NK-92 treated with Interleukin-12 subunit alpha and Interleukin-12 subunit beta, amount 100 ng/mL, for 24 hours (cell line): ENCODE results near the gene MEIOB.
"Not testable (repeated sequence)": the region's sequence is repeated elsewhere in the genome, so short reads cannot be mapped to it uniquely, and the experiment has no call there.

ENCODE experiments used
- DNase-seq: peaks from one replicate; lab custom pipeline; 2025; lab: John Stamatoyannopoulos, UW

MEIOB gene

GRCh38 chr16:1810536-1810935 is 61.4 kb downstream of the MEIOB start:
- DNase-seq: no peak

GRCh38 chr16:1810106-1810505 is 61.9 kb downstream of the MEIOB start:
- DNase-seq: no peak

DNA sequence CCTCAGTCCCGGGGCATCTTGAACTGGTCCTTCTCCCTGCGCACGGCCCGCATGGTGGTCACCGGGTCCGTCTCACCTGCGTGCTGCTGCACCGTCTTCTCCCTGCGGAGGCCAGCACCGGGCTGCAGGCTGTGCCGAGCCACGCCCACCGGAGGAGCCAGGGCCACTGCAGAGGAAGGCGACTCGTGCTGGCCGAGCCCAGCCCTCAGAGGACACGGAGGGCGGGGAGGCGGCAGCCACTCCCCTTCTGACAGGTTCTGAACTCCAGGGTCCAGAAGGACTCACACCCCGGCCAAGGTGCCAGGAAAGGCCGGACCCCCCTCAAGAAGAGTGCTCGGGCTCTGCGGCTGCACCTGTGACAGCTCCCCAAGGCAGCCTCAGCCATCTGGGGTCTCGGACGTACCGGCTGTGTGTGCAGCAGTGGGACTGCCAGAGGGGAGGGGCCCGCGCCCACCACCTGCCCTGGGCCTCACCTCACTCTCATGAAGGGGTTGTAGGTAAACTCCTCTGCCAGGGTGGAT is 62.6 kb downstream of the MEIOB start:
- DNase-seq: no peak

GRCh38 chr16:1808691-1809090 is 63.3 kb downstream of the MEIOB start:
- DNase-seq: no peak

DNA sequence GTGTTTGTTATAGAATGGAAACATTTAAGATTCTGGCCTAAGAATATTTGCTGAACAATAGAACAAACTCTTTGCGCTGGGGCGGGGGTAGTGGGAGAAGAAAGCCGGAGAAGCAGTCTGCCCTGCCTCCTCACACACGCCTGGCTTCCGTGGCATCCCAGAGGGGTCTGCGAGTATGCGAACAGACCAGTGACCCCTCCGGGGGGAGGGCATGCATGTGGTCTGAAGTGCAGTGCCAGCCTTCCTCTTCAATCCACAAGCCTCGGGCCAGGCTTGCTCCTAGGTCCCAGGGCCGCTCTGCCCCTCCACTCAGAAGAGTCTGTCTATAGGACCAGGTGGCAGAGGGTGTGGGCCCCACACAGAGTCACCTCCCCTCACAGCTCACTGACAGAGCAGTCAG is 64.3 kb downstream of the MEIOB start:
- no peak for DNase-seq

DNA sequence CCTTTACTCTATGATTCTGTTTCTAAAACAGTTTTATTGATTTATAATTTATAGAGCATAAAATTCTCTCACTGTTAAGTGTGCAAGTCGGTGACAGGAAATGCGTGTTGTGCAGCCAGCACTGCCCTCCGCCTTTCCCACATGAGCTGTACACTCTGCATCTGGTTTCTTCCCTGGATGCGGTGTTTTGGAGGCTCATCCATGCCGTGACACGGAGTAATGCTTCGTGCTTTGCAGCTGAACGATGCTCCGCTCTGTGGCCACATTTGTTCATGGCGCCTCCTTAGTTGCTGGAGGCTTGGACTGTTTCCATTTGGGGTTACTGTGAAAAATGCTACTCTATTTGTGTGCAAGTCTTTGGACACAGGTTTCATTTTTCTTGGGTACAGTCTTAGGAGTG is 71.3 kb downstream of the MEIOB start:
- no peak for DNase-seq

DNA sequence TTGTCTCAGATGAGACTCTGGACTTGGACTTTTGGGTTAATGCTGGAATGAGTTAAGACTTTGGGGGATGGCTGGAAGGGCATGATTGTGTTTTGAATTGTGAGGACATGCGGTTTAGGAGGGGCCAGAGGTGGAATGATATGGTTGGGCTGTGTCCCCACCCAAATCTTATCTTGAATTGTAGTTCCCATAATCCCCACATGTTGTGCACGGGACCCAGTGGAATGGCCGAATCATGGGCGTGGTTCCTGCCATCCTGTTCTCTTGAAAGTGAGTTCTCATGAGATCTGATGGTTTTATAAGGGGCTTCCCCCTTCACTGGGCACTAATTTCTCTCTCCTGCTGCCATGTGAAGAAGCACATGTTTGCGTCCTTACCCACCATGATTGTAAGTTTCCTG is 72.7 kb downstream of the MEIOB start:
- not testable (repeated sequence) for DNase-seq

DNA sequence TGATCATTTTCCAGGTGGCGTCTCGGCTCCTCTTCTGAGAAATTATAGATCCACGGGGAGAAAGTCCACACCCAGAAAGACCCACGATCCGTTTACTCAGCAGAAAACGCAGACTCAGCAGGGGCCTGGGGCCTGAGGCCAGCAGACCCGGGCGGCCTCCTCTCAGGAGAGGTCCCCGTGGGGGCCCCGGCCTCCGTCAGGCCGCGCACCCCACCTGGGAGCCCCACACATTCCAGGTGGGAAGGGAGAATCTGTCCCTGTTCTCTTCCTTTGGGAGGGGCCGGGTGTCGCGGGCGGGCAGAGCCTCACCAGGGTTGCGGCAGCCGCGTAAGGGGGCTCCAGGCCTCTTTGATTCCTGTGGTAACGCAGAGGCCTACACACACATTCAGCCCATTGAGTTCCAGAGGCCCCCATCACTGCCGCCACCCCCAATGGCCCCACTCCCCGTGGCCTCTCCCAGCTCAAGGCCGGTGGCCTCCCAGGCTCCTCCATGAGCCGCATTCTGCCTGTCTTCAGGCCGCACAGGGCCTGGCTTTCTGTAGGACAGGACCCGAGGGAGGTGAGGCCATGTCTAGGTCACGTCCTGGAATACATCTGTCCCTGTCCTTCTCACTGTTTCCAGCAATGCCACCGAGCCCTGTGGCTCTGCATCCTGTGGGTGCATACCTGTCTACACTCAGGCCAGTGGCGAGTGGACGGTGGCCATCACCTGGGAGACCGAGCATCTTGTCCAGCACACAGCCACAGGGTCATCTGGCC is 76.9 kb downstream of the MEIOB start:
- no peak for DNase-seq

GRCh38 chr16:1794221-1794871 is 77.6 kb downstream of the MEIOB start:
- no peak for DNase-seq

- no peak for DNase-seq
These were observed 78.3 kb downstream of the MEIOB start, which contains the start of gene IGFALS for GRCh38 chr16:1793578-1794220. Gene IGFALS (minus strand): TSS chr16:1793705. CDS start chr16:1793652, 53 bp downstream.

- DNase-seq: no peak
These were observed 79.0 kb downstream of the MEIOB start for GRCh38 chr16:1792836-1793577.

GRCh38 chr16:1791943-1792812 is 79.8 kb downstream of the MEIOB start:
- DNase-seq: no peak

DNA sequence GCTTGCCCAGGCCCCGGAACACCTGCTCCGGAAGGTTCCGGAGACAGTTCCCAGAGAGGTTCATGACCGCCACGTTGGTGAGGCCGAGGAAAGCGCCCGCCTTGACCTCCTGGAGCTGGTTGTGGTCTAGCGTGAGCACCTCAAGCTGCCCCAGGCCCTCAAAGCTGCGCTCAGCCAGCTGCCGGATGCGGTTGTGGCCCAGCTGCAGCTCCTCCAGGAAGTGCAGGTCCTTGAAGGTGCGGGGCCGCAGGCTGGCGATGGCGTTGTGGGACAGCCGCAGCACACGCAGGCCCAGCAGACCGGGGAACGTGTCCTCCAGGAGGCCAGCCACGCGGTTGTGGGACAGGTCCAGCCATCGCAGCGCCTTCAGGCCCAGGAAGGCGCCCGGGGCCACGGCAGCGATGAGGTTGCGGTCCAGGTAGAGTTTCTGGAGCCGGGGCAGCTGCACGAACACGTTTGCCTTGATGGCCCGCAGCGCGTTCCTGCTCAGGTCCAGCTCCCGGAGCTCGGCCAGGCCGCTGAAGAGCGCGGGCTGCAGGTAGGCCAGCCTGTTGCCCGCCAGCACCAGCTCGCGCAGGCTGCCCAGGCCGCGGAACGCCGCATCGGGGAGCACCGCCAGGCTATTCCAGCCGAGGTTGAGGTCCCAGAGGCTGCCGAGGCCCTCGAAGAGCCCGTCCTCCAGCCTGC is 80.6 kb downstream of the MEIOB start:
- DNase-seq: no peak

DNA sequence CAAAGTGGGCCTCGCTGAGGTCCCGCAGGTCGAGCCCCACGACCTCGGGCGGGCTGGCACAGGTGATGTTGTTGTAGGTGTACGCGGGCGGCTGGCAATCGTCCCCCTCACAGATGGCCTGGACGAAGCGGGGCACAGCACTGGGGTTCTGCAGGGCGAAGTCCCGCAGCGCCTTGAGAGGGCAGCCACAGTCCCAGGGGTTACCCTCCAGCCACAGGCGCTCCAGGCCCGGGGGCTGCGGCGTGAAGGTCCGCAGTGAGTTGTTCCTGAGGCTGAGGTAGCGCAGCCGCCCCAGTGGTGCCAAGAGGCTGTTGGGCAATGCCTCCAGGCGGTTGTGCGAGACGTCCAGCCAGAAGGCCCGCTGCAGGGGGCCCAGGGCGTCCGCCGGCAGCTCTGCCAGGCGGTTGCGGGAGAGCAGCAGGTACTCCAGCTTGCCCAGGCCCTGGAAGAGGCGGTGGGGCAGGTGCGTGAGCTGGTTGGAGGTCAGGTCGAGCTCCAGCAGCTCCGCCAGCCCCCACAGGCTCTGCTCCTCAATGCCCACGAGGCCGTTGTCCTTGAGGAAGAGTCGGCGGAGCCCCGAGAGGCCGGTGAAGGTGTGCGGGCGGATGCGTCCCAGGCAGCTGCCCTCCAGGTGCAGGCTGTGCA is 81.2 kb downstream of the MEIOB start:
- DNase-seq: no peak

GRCh38 chr16:1790261-1790610 is 81.7 kb downstream of the MEIOB start:
- no peak for DNase-seq

DNA sequence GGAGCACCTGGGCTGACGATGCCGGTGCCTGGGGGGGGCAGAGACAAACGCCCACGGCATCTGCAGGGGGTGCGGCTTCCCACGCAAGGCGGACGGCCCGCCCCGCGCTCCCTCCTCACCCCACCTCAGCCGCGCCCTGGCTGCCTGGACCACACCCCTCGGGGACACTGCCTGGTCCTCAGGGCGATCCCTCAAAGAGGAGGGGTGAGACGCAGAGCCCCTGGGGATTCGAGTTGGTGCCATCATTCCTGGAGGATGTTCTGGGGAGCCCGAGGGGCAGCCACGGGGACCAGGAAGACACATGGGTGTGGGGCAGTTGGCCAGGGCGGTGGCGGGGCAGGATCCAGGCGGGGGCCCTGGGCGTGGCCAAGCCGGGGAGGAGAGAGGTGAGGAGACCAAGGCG is 82.3 kb downstream of the MEIOB start:
- DNase-seq: no peak

- no peak for DNase-seq
These were observed 83.3 kb downstream of the MEIOB start for GRCh38 chr16:1788708-1789100.

- DNase-seq: no peak
These were observed 83.8 kb downstream of the MEIOB start for GRCh38 chr16:1788095-1788707.

- no peak for DNase-seq
These were observed 84.5 kb downstream of the MEIOB start for GRCh38 chr16:1787322-1788094.
